Stimulated activated naive B cell treated with anti-CD40 and anti-IgM and Interleukin-4, amounts not matched to agents 10 μg/mL and 1 μg/mL and 100 μg/mL, for 72 hours (primary cell): ENCODE measurements around the gene UPP1.
"Not testable (repeated sequence)": the region's sequence is repeated elsewhere in the genome, so short reads cannot be mapped to it uniquely, and the experiment has no call there.

Experiments
- ATAC-seq, 2 donors: fragments of 150-1000 bp; cut with Tn5 transposase; replicated peaks; 2 replicates each; pipeline ENCODE4 v1.10.0; 2021; ENCODE audit warnings: moderate library complexity in 1 of 2
- DNase-seq: peaks from one replicate; pipeline ENCODE4 v3.0.0; 2021
- H3K27ac Mint-ChIP-seq: one replicate; pipeline ENCODE4 v1.8.0; 2022; ENCODE audit warnings: mild to moderate bottlenecking, mixed read lengths
- H3K27me3 Mint-ChIP-seq, 2 donors: one replicate each; pipeline ENCODE4 v1.8.0; 2022; ENCODE audit warnings: mixed read lengths in 2 of 2
- H3K36me3 Mint-ChIP-seq, 2 donors: one replicate each; pipeline ENCODE4 v1.8.0; 2022; ENCODE audit warnings: mixed read lengths in 2 of 2, mild to moderate bottlenecking in 1 of 2
- H3K4me1 Mint-ChIP-seq, 2 donors: one replicate each; pipeline ENCODE4 v1.8.0; 2022; ENCODE audit warnings: mixed read lengths in 2 of 2, mild to moderate bottlenecking in 1 of 2
- H3K4me3 Mint-ChIP-seq, 2 donors: one replicate each; pipeline ENCODE4 v1.8.0; 2022; ENCODE audit warnings: mild to moderate bottlenecking in 2 of 2, mixed read lengths in 2 of 2, moderate library complexity in 1 of 2
- H3K9me3 Mint-ChIP-seq, 2 donors: one replicate each; pipeline ENCODE4 v1.8.0; 2022; ENCODE audit warnings: mixed read lengths in 2 of 2, mild to moderate bottlenecking in 1 of 2

UPP1 gene

DNA sequence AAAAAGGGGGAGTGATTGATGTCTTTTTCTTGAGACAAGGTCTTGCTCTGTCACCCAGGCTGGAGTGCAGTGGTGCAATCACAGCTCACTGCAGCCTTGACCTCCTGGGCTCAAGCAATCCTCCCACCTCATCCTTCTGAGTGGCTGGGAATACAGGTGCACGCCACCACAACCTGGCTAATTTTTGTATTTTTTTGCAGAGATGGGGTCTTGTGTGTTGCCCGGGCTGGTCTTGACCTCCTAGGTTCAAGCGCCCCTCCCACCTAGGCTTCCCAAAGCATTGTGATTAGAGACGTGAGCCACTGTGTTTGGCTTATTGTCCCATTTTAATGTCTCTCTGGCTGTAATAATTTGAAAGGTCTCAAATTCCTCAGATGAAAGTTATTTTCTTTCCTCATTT, 21.8 kb downstream of the UPP1 start:
- Mint-ChIP-seq H3K4me1 (peaks cover 6 to 9% of the 10 kb centered on the region in 2 donors), H3K27ac (no peak overlapping the region), H3K27me3 (peaks cover 2 to 19% of the 10 kb centered on the region in 2 donors), H3K4me3 (no peak overlapping the region), H3K36me3 (peaks cover 17 to 19% of the 10 kb centered on the region in 2 donors), H3K9me3 (no peaks in the 10 kb centered on the region)
- ATAC-seq (no peak), DNase-seq (no peak)

DNA sequence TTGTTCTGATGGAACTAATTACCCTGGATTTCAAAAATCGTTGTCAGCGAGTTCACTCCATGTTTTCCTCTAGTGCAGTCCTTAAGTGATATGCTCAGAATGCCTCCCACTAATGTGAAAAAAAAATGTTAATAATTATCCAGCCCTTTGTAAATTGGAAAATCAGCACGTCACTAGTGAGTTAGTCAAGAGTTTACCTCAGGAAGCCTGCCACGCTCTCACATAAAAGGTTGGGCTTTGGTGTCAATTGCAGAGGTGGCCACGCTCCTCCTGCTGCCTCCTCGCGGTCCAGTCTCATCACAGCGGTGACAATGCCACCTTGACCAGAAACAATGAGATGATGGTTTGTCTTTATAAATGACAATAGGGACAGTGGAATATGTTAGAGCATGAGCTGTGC, 22.5 kb downstream of the UPP1 start:
- DNase-seq (no peak), ATAC-seq (no peak)
- H3K36me3 Mint-ChIP-seq, result peaks cover 11 to 17% of the 10 kb centered on the region in 2 donors
- H3K9me3 Mint-ChIP-seq, result no peaks in the 10 kb centered on the region
- H3K4me1 Mint-ChIP-seq, result peaks cover 6 to 9% of the 10 kb centered on the region in 2 donors
- no peak overlapping the region for H3K4me3 Mint-ChIP-seq
- no peak overlapping the region for H3K27ac Mint-ChIP-seq
- H3K27me3 Mint-ChIP-seq, result peaks cover 9 to 24% of the 10 kb centered on the region in 2 donors

DNA sequence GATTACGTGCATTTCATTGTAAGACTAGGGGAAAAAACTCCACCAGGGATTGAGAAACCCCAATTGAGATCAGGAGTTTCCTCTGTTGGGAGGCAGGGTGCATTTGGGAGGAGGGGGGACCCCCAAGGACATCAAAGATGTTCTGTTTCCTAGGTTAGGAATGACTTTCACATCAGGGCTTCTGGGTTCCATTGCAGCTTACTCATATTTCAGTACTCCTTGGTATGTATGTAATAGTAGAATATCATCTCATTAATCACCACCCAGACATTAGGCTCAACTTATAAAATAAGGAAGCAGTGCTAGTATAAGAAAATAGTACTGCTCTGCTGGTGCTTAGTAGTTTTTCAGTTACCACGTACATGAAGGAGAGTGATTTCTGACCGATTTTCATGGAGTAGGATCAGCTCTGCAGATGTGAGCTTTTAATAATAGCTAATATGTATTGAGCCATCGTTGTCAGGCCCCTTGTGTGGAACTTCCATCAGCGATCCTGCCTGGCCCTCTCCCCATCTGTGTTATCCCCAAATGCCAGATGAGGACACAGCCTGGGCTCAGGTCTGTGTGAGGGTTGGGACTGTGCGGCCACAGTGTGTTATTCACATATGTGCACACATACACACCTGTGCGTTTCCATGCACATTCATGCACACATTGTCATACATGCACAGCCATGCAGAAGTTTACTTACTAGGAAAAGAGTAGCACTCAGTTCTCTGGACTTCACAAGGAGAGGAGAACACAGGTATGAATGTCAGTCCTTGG, 23.5 kb downstream of the UPP1 start:
- ATAC-seq (no peak), DNase-seq (no peak)
- Mint-ChIP-seq H3K27me3 (peaks cover 12 to 25% of the 10 kb centered on the region in 2 donors), H3K4me3 (no peak overlapping the region), H3K27ac (no peak overlapping the region), H3K36me3 (peaks cover 7 to 11% of the 10 kb centered on the region in 2 donors), H3K4me1 (peaks cover 6 to 9% of the 10 kb centered on the region in 2 donors), H3K9me3 (no peaks in the 10 kb centered on the region)

DNA sequence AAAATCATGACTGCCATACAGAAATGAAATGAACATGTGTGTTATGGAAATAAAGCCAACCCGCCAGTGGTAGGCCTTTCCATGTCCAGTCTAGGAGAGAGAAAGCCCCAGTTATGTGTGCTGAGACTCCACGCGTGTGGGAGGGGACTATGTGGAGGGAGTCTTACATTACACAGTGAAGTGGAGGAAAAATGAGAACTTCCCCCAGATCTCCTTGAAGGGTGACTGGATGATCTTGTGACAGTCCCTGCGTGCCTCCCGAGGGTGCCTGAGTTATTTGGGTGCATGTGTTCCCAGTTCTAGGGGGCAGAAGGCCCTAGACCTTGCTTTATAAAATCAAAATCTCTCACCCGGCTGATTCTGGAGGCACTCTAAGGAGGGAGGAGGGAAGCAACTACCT, 24.2 kb downstream of the UPP1 start:
- Mint-ChIP-seq H3K9me3 (no peaks in the 10 kb centered on the region), H3K4me3 (no peak overlapping the region), H3K36me3 (peaks cover 4% of the 10 kb centered on the region in 2 donors), H3K4me1 (peaks cover 6 to 9% of the 10 kb centered on the region in 2 donors), H3K27ac (no peak overlapping the region), H3K27me3 (peaks cover 12 to 25% of the 10 kb centered on the region in 2 donors)
- ATAC-seq (no peak), DNase-seq (no peak)

DNA sequence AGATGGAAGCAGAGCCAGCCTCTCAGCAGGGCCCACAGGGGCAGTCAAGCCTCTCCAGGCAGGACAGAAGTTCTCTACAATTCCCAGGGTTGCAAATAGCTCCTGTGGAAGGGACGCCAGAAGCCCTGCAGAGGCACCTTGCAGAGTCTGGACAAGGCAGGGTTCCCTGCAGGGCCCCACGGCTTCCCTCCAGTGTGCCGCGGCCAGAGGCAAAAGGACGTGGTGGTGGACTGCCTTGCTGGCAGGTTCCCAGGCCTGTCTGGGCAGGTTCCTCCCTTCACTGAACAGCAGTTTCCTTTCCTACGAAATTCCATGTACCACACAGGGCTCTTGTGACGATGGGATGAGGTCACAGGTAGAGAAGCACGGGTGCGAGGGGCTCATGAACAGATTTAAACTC, 25.1 kb downstream of the UPP1 start:
- Mint-ChIP-seq H3K36me3 (peaks cover 0 to under 1% of the 10 kb centered on the region in 2 donors), H3K4me1 (peaks cover 6 to 9% of the 10 kb centered on the region in 2 donors), H3K9me3 (no peaks in the 10 kb centered on the region), H3K27me3 (peaks cover 12 to 25% of the 10 kb centered on the region in 2 donors), H3K27ac (no peak overlapping the region), H3K4me3 (no peak overlapping the region)
- DNase-seq (no peak), ATAC-seq (no peak)

DNA sequence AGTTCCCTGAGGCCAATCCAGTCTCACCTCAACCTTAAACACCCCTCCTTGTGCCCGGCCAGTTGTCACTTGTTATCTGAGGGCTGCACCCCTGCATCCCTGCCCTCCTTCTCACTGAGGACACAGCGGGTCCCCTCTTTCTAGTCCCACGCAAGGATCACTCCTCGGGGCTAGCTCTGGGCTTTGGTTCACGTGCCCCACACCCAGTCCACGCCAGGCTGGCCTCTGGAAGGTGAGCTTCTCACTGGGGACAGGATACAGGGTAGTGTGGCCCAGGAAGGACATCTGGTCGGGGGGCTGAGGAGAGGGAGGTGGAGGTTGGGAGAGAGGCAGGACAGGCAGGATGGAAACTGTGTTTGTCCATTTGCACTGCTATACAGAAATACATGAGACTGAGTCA, 25.5 kb downstream of the UPP1 start:
- Mint-ChIP-seq H3K4me1 (peaks cover 6 to 9% of the 10 kb centered on the region in 2 donors), H3K9me3 (no peaks in the 10 kb centered on the region), H3K36me3 (no peaks in the 10 kb centered on the region), H3K4me3 (no peak overlapping the region), H3K27ac (no peak overlapping the region), H3K27me3 (peaks cover 12 to 25% of the 10 kb centered on the region in 2 donors)
- DNase-seq (no peak), ATAC-seq (no peak)

- H3K4me3 Mint-ChIP-seq, result no peak overlapping the region
- H3K27ac Mint-ChIP-seq, result no peak overlapping the region
- ATAC-seq (no peak), DNase-seq (no peak)
- H3K27me3 Mint-ChIP-seq, result peaks cover 12 to 21% of the 10 kb centered on the region in 2 donors
- H3K4me1 Mint-ChIP-seq, result no peaks in the 10 kb centered on the region
- H3K36me3 Mint-ChIP-seq, result no peaks in the 10 kb centered on the region
- H3K9me3 Mint-ChIP-seq, result no peaks in the 10 kb centered on the region
These were observed 27.0 kb downstream of the UPP1 start for GRCh38 chr7:48116043-48116442.

GRCh38 chr7:48118041-48118440, 29.0 kb downstream of the UPP1 start:
- no peak for DNase-seq
- peaks cover 16 to 24% of the 10 kb centered on the region in 2 donors for H3K27me3 Mint-ChIP-seq
- H3K4me1 Mint-ChIP-seq, result no peaks in the 10 kb centered on the region

DNA sequence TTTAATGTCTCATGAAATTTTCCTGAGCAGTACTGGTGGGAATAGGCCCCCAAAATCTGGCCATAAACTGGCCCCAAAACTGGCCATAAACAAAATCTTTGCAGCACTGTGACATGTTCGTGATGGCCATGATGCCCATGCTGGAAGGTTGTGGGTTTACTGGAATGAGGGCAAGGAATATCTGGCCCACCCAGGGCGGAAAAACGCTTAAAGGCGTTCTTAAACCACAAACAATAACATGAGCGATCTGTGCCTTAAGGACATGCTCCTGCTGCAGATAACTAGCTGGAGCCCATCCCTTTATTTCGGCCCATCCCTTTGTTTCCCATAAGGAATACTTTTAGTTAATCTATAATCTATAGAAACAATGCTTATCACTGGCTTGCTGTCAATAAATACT, 31.5 kb downstream of the UPP1 start:
- not testable (repeated sequence) for H3K9me3 Mint-ChIP-seq, H3K4me1 Mint-ChIP-seq, DNase-seq, H3K4me3 Mint-ChIP-seq, ATAC-seq, H3K27ac Mint-ChIP-seq, H3K36me3 Mint-ChIP-seq
- peaks cover 29 to 40% of the 10 kb centered on the region in 2 donors for H3K27me3 Mint-ChIP-seq

More at GRCh38 chr7:48118041-48118440, 29.0 kb downstream of the UPP1 start:
- Mint-ChIP-seq H3K36me3 (no peaks in the 10 kb centered on the region), H3K4me3 (no peak overlapping the region), H3K9me3 (peaks cover 0 to 1% of the 10 kb centered on the region in 2 donors), H3K27ac (no peak overlapping the region)
- ATAC-seq, result no peak

DNA sequence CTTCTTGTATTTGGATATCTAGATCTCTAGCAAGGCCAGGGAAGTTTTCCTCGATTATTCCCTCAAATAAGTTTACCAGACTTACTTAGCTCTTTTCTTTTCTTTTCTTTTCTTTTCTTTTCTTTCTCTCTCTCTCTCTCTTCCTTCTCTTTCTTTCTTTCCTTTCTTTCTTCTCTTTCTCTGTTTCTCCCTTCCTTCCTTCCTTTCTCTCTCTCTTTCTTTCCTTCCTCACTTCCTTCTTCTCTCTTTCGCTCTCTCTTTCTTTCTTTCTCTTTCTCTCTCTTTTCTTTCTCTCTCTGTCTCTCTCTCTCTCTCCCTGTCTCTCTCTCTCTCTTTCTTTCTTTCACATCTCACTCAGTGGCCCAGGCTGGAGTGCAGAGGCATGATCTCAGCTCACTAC, 37.0 kb downstream of the UPP1 start:
- no peak overlapping the region for H3K27ac Mint-ChIP-seq
- H3K4me1 Mint-ChIP-seq, result no peaks in the 10 kb centered on the region
- peaks cover 1 to 8% of the 10 kb centered on the region in 2 donors for H3K36me3 Mint-ChIP-seq
- peaks cover 6 to 13% of the 10 kb centered on the region in 2 donors for H3K9me3 Mint-ChIP-seq
- DNase-seq (no peak), ATAC-seq (no peak)
- H3K4me3 Mint-ChIP-seq, result no peak overlapping the region
- peaks cover 49 to 62% of the 10 kb centered on the region in 2 donors for H3K27me3 Mint-ChIP-seq

DNA sequence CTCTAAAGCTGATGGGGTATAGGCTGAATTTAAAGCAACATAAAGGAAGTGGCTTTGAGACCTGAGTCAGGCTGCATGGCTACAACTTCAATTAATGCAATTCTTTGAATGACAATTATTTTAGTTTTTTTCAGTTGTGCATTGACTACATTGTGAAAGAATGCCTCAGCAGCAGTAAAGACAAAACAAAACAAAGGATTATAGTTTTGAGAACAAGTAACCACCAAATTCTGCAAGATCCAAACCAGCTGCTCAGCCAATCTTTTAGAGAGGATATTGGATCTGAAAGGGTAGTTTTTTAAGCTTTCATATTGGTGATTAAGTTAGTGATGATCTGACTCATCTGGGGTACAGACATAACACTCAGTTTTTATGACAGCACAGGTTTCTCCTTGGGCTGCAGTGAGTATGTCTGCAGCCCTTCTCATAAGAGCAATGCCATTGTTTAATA, 41.6 kb downstream of the UPP1 start:
- Mint-ChIP-seq H3K27me3 (peaks cover 27 to 33% of the 10 kb centered on the region in 2 donors), H3K27ac (no peak overlapping the region), H3K9me3 (peaks cover 6 to 9% of the 10 kb centered on the region in 2 donors), H3K4me1 (no peaks in the 10 kb centered on the region), H3K36me3 (peaks cover 1 to 8% of the 10 kb centered on the region in 2 donors), H3K4me3 (no peak overlapping the region)
- ATAC-seq (peak in 1 of 2 donors; percentile 39), DNase-seq (no peak)

DNA sequence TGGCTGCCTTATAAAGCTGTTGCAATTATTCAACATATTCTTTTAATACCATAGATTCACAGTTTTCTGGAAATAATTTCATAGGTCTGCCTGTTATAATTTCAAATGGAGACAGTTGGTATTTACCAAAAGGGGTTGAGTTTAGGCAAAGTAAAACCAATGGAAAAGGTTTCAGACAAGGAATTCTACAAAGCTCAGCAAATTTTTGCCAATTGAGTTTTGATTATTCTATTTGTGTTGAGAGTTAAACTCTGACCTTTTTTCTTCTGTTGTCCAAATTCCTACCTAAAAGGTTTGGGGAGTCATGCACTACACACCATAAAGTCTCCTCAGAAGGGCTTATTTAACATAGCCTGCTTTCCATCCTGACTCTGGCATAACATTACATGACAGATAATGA, 43.7 kb downstream of the UPP1 start:
- no peak overlapping the region for H3K4me3 Mint-ChIP-seq
- ATAC-seq (no peak), DNase-seq (no peak)
- peaks cover 0 to 4% of the 10 kb centered on the region in 2 donors for H3K9me3 Mint-ChIP-seq
- H3K36me3 Mint-ChIP-seq, result no peaks in the 10 kb centered on the region
- no peak overlapping the region for H3K27ac Mint-ChIP-seq
- H3K27me3 Mint-ChIP-seq, result peaks cover 15 to 17% of the 10 kb centered on the region in 2 donors
- H3K4me1 Mint-ChIP-seq, result no peaks in the 10 kb centered on the region

DNA sequence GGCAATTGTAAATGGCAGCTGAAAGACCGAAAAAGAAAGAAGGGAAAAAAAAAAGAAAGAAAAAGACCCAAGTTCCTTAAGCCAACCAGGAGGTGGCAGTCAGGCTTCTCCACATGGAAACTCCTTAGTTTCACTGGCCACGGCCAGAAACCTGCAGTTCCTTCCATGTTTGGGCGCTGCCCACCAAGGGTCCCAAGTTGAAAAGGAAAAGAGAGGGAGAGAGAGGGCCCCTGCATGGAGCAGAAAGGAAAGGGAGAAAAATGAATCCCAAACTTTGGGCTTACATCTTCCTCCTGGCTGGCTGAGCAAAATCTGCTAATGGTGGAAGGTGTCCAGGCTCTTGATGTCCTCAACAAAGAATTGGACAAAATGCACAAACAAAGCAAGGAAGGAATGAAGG, 50.4 kb downstream of the UPP1 start:
- peaks cover 0 to 5% of the 10 kb centered on the region in 2 donors for H3K27me3 Mint-ChIP-seq
- H3K27ac Mint-ChIP-seq, result no peak overlapping the region
- H3K4me3 Mint-ChIP-seq, result peak overlapping the region in 1 of 2 donors; percentile 2
- peaks cover 2 to 4% of the 10 kb centered on the region in 2 donors for H3K9me3 Mint-ChIP-seq
- DNase-seq (no peak), ATAC-seq (no peak)
- H3K4me1 Mint-ChIP-seq, result peaks cover 0 to 16% of the 10 kb centered on the region in 2 donors
- H3K36me3 Mint-ChIP-seq, result no peaks in the 10 kb centered on the region

GRCh38 chr7:48140001-48140681, 51.1 kb downstream of the UPP1 start:
- ATAC-seq (peak in 1 of 2 donors; percentile 36), DNase-seq (no peak)
- Mint-ChIP-seq H3K27ac (no peak overlapping the region), H3K9me3 (peaks cover 2 to 4% of the 10 kb centered on the region in 2 donors), H3K36me3 (no peaks in the 10 kb centered on the region), H3K27me3 (peaks cover 0 to 5% of the 10 kb centered on the region in 2 donors), H3K4me1 (peaks cover 0 to 16% of the 10 kb centered on the region in 2 donors), H3K4me3 (no peak overlapping the region)
